H9 (cell line): ENCODE data around the gene PAX8. TPM values are rescaled to one million over a fixed set of nuclear protein-coding genes. Genes with fewer than 3 reads are reported as not detected.

Source experiments
- DNase-seq: peaks from one replicate; pipeline ENCODE4 v3.0.0-alpha.2; 2017
- H2AFZ ChIP-seq: one replicate; pipeline ENCODE4 v1.6.1; 2013; ENCODE audit warnings: mild to moderate bottlenecking, low read length, control low read depth, moderate library complexity
- H2AK5ac ChIP-seq: 2 replicates; pipeline ENCODE4 v1.6.1; 2013; ENCODE audit warnings: low read length, control low read depth, mixed read lengths; ENCODE audit not compliant: insufficient read length
- H2BK120ac ChIP-seq: one replicate; pipeline ENCODE4 v1.6.1; 2013; ENCODE audit warnings: low read depth, mild to moderate bottlenecking, low read length, control low read depth, inconsistent platforms; ENCODE audit not compliant: poor library complexity, severe bottlenecking
- H2BK12ac ChIP-seq: 2 replicates; pipeline ENCODE4 v1.6.1; 2013; ENCODE audit warnings: low read length, control low read depth, mixed read lengths, low read depth; ENCODE audit not compliant: insufficient read length
- H2BK15ac ChIP-seq: 2 replicates; pipeline ENCODE4 v1.6.1; 2013; ENCODE audit warnings: low read depth, low read length, control low read depth
- H2BK20ac ChIP-seq: one replicate; pipeline ENCODE4 v1.6.1; 2013; ENCODE audit warnings: low read depth, mild to moderate bottlenecking, low read length, control low read depth, inconsistent platforms; ENCODE audit not compliant: poor library complexity, severe bottlenecking
- H2BK5ac ChIP-seq: 2 replicates; pipeline ENCODE4 v1.6.1; 2013; ENCODE audit warnings: low read length, control low read depth, mixed read lengths; ENCODE audit not compliant: insufficient read length
- H3K14ac ChIP-seq: 2 replicates; pipeline ENCODE4 v1.6.1; 2013; ENCODE audit warnings: low read length, control low read depth; ENCODE audit not compliant: insufficient read depth
- H3K18ac ChIP-seq: 2 replicates; pipeline ENCODE4 v1.6.1; 2013; ENCODE audit warnings: low read depth, mild to moderate bottlenecking, mixed read lengths, low read length, control low read depth; ENCODE audit not compliant: insufficient read length
- H3K23ac ChIP-seq: 2 replicates; pipeline ENCODE4 v1.6.1; 2013; ENCODE audit warnings: low read length, control low read depth, mixed read lengths, low read depth; ENCODE audit not compliant: insufficient read length
- H3K23me2 ChIP-seq: 2 replicates; pipeline ENCODE4 v1.6.1; 2013; ENCODE audit warnings: low read depth, mild to moderate bottlenecking, mixed read lengths, low read length, control low read depth; ENCODE audit not compliant: insufficient read length, poor library complexity, severe bottlenecking
- H3K27ac ChIP-seq: 2 replicates; pipeline ENCODE4 v1.5.1; 2013; ENCODE audit warnings: low read length, control low read depth, mixed read lengths, low read depth; ENCODE audit not compliant: insufficient read length
- H3K27me3 ChIP-seq: 2 replicates; pipeline ENCODE4 v1.6.1; 2013; ENCODE audit warnings: low read length, control low read depth, inconsistent platforms; ENCODE audit not compliant: insufficient read depth
- H3K4ac ChIP-seq: 2 replicates; pipeline ENCODE4 v1.6.1; 2013; ENCODE audit warnings: low read depth, mild to moderate bottlenecking, control low read depth, inconsistent platforms, low read length, moderate library complexity
- H3K4me1 ChIP-seq: 2 replicates; pipeline ENCODE4 v1.6.1; 2013; ENCODE audit warnings: low read length, control low read depth, inconsistent platforms; ENCODE audit not compliant: insufficient read depth
- H3K4me2 ChIP-seq: 2 replicates; pipeline ENCODE4 v1.6.1; 2013; ENCODE audit warnings: low read length, control low read depth, mixed read lengths; ENCODE audit not compliant: insufficient read length, insufficient read depth
- H3K56ac ChIP-seq: 2 replicates; pipeline ENCODE4 v1.6.1; 2013; ENCODE audit warnings: low read depth, mild to moderate bottlenecking, mixed read lengths, low read length, control low read depth; ENCODE audit not compliant: insufficient read length
- H3K79me1 ChIP-seq: 2 replicates; pipeline ENCODE4 v1.6.1; 2013; ENCODE audit warnings: low read depth, mild to moderate bottlenecking, moderate library complexity, low read length, control low read depth, inconsistent platforms; ENCODE audit not compliant: insufficient read depth, poor library complexity, severe bottlenecking
- H3K79me2 ChIP-seq: 2 replicates; pipeline ENCODE4 v1.6.1; 2013; ENCODE audit warnings: low read length, control low read depth, inconsistent platforms; ENCODE audit not compliant: insufficient read depth
- H3K9ac ChIP-seq: 2 replicates; pipeline ENCODE4 v1.6.1; 2013; ENCODE audit warnings: low read length, control low read depth, mixed read lengths; ENCODE audit not compliant: insufficient read length; ENCODE audit errors: extremely low read depth
- H3K9me3 ChIP-seq: one replicate; pipeline ENCODE4 v1.6.1; 2013; ENCODE audit warnings: low read depth, low read length, inconsistent platforms; ENCODE audit not compliant: control insufficient read depth
- H3T11ph ChIP-seq: one replicate; pipeline ENCODE4 v1.6.1; 2013; ENCODE audit warnings: mild to moderate bottlenecking, low read length, control low read depth, inconsistent platforms
- H4K20me1 ChIP-seq: one replicate; pipeline ENCODE4 v1.6.1; 2013; ENCODE audit not compliant: control insufficient read depth, insufficient read length, insufficient read depth
- H4K5ac ChIP-seq: 2 replicates; pipeline ENCODE4 v1.6.1; 2013; ENCODE audit warnings: low read depth, mild to moderate bottlenecking, mixed read lengths, low read length, control low read depth; ENCODE audit not compliant: insufficient read length
- H4K8ac ChIP-seq: replicated peaks from 2 replicates; pipeline ENCODE4 v1.6.1; 2013; ENCODE audit warnings: low read length, control low read depth, mixed read lengths, low read depth; ENCODE audit not compliant: insufficient read length
- H4K91ac ChIP-seq: 2 replicates; pipeline ENCODE4 v1.6.1; 2013; ENCODE audit warnings: low read depth, mild to moderate bottlenecking, moderate library complexity, mixed read lengths, low read length, control low read depth; ENCODE audit not compliant: insufficient read length
- H3K27ac Mint-ChIP-seq, 3 experiments: 2 replicates in 2 of 3; 3 replicates in 1 of 3; pipeline ENCODE4 v1.8.0; 2020 to 2021; ENCODE audit warnings: mixed read lengths in 3 of 3, mild to moderate bottlenecking in 1 of 3, moderate library complexity in 1 of 3
- H3K27me3 Mint-ChIP-seq: 2 replicates; pipeline ENCODE4 v1.8.0; 2021; ENCODE audit warnings: low read depth, mild to moderate bottlenecking, moderate library complexity, mixed read lengths
- H3K36me3 Mint-ChIP-seq, 3 experiments: 2 replicates in 2 of 3; 3 replicates in 1 of 3; pipeline ENCODE4 v1.8.0; 2020 to 2021; ENCODE audit warnings: low read depth in 3 of 3, mixed read lengths in 3 of 3; ENCODE audit not compliant: insufficient read depth in 1 of 3
- H3K4me1 Mint-ChIP-seq, 2 experiments: 2 replicates each; pipeline ENCODE4 v1.8.0; 2020; ENCODE audit warnings: mixed read lengths in 2 of 2
- H3K4me3 Mint-ChIP-seq, 2 experiments: 2 replicates in 1 of 2; 3 replicates in 1 of 2; pipeline ENCODE4 v1.8.0; 2020 to 2021; ENCODE audit warnings: mild to moderate bottlenecking in 2 of 2, mixed read lengths in 2 of 2, moderate library complexity in 1 of 2
- H3K9me3 Mint-ChIP-seq, 2 experiments: 2 replicates in 1 of 2; 3 replicates in 1 of 2; pipeline ENCODE4 v1.8.0; 2020; ENCODE audit warnings: mild to moderate bottlenecking in 2 of 2, mixed read lengths in 2 of 2, moderate library complexity in 1 of 2
- WGBS: extraction: QIAGEN DNeasy Blood & Tissue Kit; methylation state at CpG from one replicate; pipeline ENCODE4 v1.1.7; 2013; ENCODE audit warnings: missing lambda C conversion rate, low lambda C conversion rate, mixed read lengths; ENCODE audit not compliant: insufficient read length; ENCODE audit errors: extremely low coverage; 5-methylcytosine and 5-hydroxymethylcytosine counted together
- total RNA-seq: library from RNA; stranded (reverse); gene quantifications from 2 replicates; pipeline ENCODE4 v1.2.1, GENCODE V29; 2021
- TF ChIP-seq, protein P1 (sequence below): fragments of 200-600 bp; sonication (generic); conservative IDR thresholded peaks from 3 replicates; pipeline ENCODE4 v1.8.0; 2021; ENCODE audit warnings: antibody characterized with exemption, mild to moderate bottlenecking

PAX8 gene
- total RNA-seq, 1 experiment from 2014 or later: not detected

DNA sequence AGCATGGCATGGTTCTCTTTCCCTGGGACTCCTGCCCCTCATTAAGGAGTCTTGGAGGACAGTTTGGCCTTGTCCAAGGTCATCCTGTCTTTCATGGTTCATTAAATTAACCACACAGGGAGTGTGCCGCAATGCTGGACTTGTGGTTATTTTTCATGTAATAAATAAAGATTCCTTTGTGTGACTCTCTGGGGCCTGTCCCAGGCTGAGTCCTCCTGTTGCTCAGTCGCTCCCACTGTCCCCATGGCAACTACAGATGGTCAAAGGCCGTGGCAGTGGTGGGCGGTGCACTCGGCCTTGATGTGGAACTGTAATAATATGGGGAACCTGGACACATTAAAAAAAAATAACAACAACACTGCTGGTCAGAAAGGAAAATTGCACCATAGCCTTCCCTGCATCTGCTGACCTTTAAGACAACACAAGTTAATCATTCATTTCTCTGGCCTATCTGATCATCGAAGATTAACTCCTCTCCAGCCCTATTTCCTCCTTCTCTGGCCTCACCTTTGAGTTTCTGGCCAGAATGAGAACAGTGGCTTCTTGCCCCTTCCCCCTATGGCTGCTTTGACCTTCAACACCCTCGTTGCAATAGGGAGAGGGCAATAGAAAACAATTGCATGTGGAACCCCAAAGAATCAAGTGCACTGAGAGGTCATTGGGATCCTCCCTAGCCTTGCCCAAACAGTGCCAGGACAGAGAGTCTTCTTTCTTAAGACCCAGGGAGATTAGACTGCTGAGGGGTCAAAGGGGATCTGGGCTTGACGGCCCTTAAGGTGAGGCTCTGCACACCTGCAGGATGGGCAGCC, 60.2 kb downstream of the PAX8 start:
- no peak overlapping the region for H2AK5ac ChIP-seq

More for the DNA sequence above, 60.2 kb downstream of the PAX8 start:
- Histone ChIP-seq H3K56ac (no peak overlapping the region), H3K23me2 (no peaks in the 10 kb centered on the region), H4K8ac (no peak overlapping the region), H3K14ac (no peak overlapping the region), H4K91ac (no peak overlapping the region), H3K4me1 (no peaks in the 10 kb centered on the region), H3K79me2 (no peaks in the 10 kb centered on the region), H3K79me1 (no peaks in the 10 kb centered on the region), H3K9me3 (no peaks in the 10 kb centered on the region), H2BK15ac (no peak overlapping the region), H3K18ac (no peak overlapping the region), H2BK5ac (no peak overlapping the region), H3K27ac (no peak overlapping the region), H3K4me2 (no peak overlapping the region), H3K9ac (no peak overlapping the region), H3T11ph (no peak overlapping the region), H3K23ac (no peak overlapping the region), H3K27me3 (no peaks in the 10 kb centered on the region), H2BK12ac (no peak overlapping the region), H2BK120ac (no peak overlapping the region), H4K5ac (no peak overlapping the region), H2BK20ac (no peak overlapping the region), H4K20me1 (no peaks in the 10 kb centered on the region), H2AFZ (no peak overlapping the region), H3K4ac (no peak overlapping the region)
- no CpG with 5 or more reads among the region's 8 CpGs for WGBS
- TF ChIP-seq, protein P1, sequence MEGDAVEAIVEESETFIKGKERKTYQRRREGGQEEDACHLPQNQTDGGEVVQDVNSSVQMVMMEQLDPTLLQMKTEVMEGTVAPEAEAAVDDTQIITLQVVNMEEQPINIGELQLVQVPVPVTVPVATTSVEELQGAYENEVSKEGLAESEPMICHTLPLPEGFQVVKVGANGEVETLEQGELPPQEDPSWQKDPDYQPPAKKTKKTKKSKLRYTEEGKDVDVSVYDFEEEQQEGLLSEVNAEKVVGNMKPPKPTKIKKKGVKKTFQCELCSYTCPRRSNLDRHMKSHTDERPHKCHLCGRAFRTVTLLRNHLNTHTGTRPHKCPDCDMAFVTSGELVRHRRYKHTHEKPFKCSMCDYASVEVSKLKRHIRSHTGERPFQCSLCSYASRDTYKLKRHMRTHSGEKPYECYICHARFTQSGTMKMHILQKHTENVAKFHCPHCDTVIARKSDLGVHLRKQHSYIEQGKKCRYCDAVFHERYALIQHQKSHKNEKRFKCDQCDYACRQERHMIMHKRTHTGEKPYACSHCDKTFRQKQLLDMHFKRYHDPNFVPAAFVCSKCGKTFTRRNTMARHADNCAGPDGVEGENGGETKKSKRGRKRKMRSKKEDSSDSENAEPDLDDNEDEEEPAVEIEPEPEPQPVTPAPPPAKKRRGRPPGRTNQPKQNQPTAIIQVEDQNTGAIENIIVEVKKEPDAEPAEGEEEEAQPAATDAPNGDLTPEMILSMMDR: no peak
- no peak for DNase-seq
- peaks cover 19 to 38% of the 10 kb centered on the region in 2 experiments for H3K4me1 Mint-ChIP-seq
- no peaks in the 10 kb centered on the region for H3K36me3 Mint-ChIP-seq
- no peak overlapping the region; a peak in 1 of 7 replicates for H3K27ac Mint-ChIP-seq
- peaks cover 5% of the 10 kb centered on the region for H3K27me3 Mint-ChIP-seq
- H3K4me3 Mint-ChIP-seq: no peak overlapping the region
- no peaks in the 10 kb centered on the region for H3K9me3 Mint-ChIP-seq
